T-helper 1 cell treated with Interleukin-12 subunit alpha and Interleukin-12 subunit beta and Interleukin-4 antibody, amounts not matched to agents 30 μg/mL and 1 μg/mL, for 36 hours (primary cell): ENCODE results near the gene CFAP77.

Source experiments
- H3K27ac Mint-ChIP-seq: one replicate; pipeline ENCODE4 v1.8.0; 2021; ENCODE audit warnings: mild to moderate bottlenecking, mixed read lengths
- H3K27me3 Mint-ChIP-seq: one replicate; pipeline ENCODE4 v1.8.0; 2021; ENCODE audit warnings: low read depth, mixed read lengths
- H3K36me3 Mint-ChIP-seq: one replicate; pipeline ENCODE4 v1.8.0; 2021; ENCODE audit warnings: low read depth, mixed read lengths
- H3K4me1 Mint-ChIP-seq: one replicate; pipeline ENCODE4 v1.8.0; 2021; ENCODE audit warnings: low read depth, mixed read lengths
- H3K4me3 Mint-ChIP-seq: one replicate; pipeline ENCODE4 v1.8.0; 2021; ENCODE audit warnings: mild to moderate bottlenecking, moderate library complexity, mixed read lengths
- H3K9me3 Mint-ChIP-seq: one replicate; pipeline ENCODE4 v1.8.0; 2021; ENCODE audit warnings: mixed read lengths

CFAP77 gene

DNA sequence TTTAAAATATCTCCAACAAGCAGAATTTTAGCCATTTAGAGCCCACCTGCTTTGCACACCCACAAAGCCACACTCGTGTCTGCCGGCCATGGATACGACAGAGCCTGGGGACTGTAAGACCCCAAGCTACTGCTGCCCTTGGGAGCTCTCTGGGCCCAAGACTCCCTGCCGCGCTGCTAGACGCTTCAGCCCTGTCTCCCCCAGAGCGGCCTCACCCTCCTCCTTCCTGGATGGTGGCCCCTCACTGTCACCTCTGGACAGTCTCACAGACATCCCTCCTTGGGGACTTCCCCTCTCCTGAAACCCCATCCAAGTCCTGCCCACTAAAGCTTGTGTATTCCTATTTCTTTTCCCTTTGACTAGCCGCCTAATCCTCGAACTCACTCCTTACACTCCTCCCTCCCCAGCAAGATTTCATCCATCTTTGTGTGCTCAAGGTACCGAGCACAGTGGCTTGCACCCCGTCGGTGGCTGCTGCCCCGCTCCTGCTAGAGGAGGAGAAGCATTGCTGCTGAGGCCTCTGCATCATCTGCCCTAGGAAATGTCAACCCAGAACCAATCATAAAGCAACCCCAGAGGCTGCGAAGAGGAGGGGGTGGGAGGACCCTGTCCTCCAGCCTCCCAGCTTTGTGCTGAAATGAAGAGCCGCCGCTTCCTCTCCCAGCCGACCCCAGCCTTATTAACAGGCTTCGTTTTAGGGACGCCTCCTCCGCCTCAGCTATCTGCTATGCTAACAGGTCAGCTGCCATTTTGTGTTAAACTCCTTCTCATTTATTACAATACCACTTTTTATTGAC, 71.2 kb downstream of the CFAP77 start:
- peaks cover 48% of the 10 kb centered on the region for H3K27me3 Mint-ChIP-seq
- H3K4me1 Mint-ChIP-seq, result peaks cover 4% of the 10 kb centered on the region
- no peak overlapping the region for H3K27ac Mint-ChIP-seq
- H3K4me3 Mint-ChIP-seq, result no peak overlapping the region
- H3K9me3 Mint-ChIP-seq, result no peaks in the 10 kb centered on the region
- H3K36me3 Mint-ChIP-seq, result no peaks in the 10 kb centered on the region

- peaks cover 48% of the 10 kb centered on the region for H3K27me3 Mint-ChIP-seq
Measured at GRCh38 chr9:132482196-132482813, 72.3 kb downstream of the CFAP77 start.

DNA sequence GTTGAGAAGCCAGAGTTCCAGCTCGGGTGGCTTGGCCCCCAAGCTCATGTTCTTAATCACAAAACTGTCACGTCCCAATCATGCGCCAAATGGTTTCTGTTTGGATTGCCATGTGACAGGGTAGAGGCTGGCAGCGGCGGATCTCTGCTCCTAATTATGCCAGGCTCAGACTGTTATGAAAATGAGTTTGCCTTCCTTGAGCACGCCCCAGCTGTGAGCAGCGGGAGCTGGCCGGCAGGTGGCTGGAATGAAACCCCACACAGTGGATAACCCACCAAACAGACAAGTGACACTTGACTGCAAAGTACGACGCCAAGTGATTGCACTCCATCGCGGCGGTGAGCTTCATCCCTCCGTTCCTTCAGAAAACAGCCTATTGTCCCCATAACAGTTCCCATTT, 75.4 kb downstream of the CFAP77 start:
- Mint-ChIP-seq H3K36me3 (no peaks in the 10 kb centered on the region), H3K4me3 (no peak overlapping the region), H3K9me3 (no peaks in the 10 kb centered on the region), H3K27me3 (peaks cover 62% of the 10 kb centered on the region), H3K4me1 (peaks cover 17% of the 10 kb centered on the region), H3K27ac (no peak overlapping the region)

More at GRCh38 chr9:132482196-132482813, 72.3 kb downstream of the CFAP77 start:
- Mint-ChIP-seq H3K9me3 (no peaks in the 10 kb centered on the region), H3K27ac (no peak overlapping the region), H3K4me1 (peaks cover 10% of the 10 kb centered on the region), H3K4me3 (no peak overlapping the region), H3K36me3 (no peaks in the 10 kb centered on the region)

- no peaks in the 10 kb centered on the region for H3K36me3 Mint-ChIP-seq
Measured at GRCh38 chr9:132486706-132487350, 76.8 kb downstream of the CFAP77 start.

GRCh38 chr9:132487351-132487791, 77.4 kb downstream of the CFAP77 start:
- Mint-ChIP-seq H3K4me3 (peak overlapping the region; percentile 73), H3K36me3 (no peaks in the 10 kb centered on the region), H3K9me3 (no peaks in the 10 kb centered on the region), H3K27me3 (peaks cover 60% of the 10 kb centered on the region), H3K4me1 (peaks cover 14% of the 10 kb centered on the region), H3K27ac (peak overlapping the region; percentile 89)

More at GRCh38 chr9:132486706-132487350, 76.8 kb downstream of the CFAP77 start:
- Mint-ChIP-seq H3K9me3 (no peaks in the 10 kb centered on the region), H3K27ac (peak overlapping the region; percentile 89), H3K4me1 (peaks cover 17% of the 10 kb centered on the region), H3K4me3 (peak overlapping the region; percentile 73), H3K27me3 (peaks cover 64% of the 10 kb centered on the region)

DNA sequence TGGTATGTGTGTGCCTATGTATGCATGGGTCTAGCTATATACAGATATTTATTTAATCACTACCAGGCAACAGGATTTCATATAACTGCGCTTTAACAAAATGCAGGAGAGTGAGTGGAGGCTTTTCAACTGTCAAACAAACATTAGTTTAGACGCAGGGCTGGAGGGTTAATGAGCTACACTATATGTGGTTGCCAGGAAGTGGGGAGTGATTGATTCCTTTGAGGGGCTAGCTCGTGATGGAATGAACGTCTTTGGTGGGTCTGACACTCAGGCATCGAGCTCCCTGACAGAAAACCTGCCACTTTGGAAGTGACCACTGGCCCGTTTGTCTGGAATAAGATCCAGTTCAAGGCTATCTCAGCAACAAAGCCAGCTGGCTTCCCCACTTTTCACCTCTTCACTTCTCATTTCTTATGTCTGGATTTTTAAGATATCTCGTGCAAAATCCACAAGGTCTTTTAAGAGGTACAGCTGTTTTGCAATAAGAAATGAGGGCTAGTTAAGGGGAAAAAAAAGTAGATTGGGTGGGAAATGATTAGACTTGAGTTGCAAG, 78.0 kb downstream of the CFAP77 start:
- Mint-ChIP-seq H3K27ac (peak overlapping the region; percentile 89), H3K36me3 (no peaks in the 10 kb centered on the region), H3K27me3 (peaks cover 58% of the 10 kb centered on the region), H3K4me3 (peak overlapping the region; percentile 27), H3K4me1 (peaks cover 14% of the 10 kb centered on the region), H3K9me3 (no peaks in the 10 kb centered on the region)

DNA sequence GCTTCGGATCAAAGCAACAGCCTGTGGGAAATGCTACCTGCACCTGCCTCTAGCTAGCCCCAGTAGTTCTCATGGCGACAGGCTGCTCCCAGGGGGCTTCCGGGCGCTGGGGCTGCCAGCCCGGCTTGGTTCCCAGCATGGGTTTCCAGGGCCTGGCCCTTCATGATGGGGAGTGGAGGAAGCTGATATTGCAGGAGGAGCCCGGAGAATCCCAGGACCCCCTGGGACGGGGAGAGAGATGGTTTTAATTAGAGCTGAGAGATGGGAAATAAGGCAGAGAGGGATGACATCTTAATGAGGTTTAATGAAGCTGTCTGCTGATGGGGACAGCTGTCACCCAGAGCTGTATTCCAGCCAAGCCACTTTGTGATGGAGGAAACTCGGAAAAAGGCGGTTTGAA, 78.6 kb downstream of the CFAP77 start:
- Mint-ChIP-seq H3K36me3 (no peaks in the 10 kb centered on the region), H3K9me3 (no peaks in the 10 kb centered on the region), H3K27ac (no peak overlapping the region), H3K4me1 (peaks cover 14% of the 10 kb centered on the region), H3K27me3 (peaks cover 52% of the 10 kb centered on the region), H3K4me3 (no peak overlapping the region)

GRCh38 chr9:132489536-132489935, 79.5 kb downstream of the CFAP77 start:
- Mint-ChIP-seq H3K27ac (no peak overlapping the region), H3K36me3 (no peaks in the 10 kb centered on the region), H3K27me3 (peaks cover 44% of the 10 kb centered on the region), H3K9me3 (no peaks in the 10 kb centered on the region), H3K4me3 (no peak overlapping the region), H3K4me1 (peaks cover 14% of the 10 kb centered on the region)

DNA sequence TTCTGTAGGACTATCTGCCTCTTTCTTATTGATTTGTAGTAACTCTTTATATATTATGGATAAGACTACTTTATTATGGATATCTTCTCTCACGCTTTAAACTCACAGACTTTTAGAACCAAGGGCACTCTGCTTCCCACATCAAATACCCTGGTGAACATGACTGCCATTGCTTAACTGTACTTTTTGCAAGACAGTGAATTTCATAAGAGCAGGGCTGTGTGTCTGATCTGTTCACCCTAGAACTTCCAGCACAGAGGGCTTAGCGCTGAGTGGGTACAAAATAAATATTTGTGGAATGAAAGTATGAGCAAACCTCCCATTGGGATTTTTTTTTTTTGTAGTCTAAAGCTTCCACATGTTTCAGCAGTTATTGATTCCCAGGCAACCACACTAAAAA, 84.8 kb downstream of the CFAP77 start:
- H3K9me3 Mint-ChIP-seq, result no peaks in the 10 kb centered on the region
- no peaks in the 10 kb centered on the region for H3K36me3 Mint-ChIP-seq
- H3K27ac Mint-ChIP-seq, result no peak overlapping the region
- H3K4me3 Mint-ChIP-seq, result no peak overlapping the region
- H3K4me1 Mint-ChIP-seq, result no peaks in the 10 kb centered on the region
- H3K27me3 Mint-ChIP-seq, result peaks cover 27% of the 10 kb centered on the region

DNA sequence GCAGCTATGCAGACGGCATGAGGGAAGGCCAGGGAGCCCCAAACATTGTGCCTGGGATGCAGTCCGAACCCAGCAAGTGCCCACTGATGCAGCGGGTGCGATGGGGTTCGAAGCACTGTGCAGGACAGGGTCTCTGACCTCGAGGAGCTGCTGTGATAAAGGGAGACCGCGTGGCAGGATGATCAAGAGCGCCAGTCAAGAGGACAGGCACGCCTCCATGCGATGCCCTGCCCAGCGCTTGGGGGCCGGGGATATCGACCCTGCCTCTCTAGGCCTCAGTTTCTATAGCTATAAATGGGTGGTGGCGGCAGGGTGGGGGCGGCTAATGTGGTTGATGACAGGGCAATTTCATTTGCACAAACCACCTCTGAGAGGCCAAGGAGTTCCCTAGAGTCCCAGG, 87.7 kb downstream of the CFAP77 start:
- no peak overlapping the region for H3K27ac Mint-ChIP-seq
- no peak overlapping the region for H3K4me3 Mint-ChIP-seq
- no peaks in the 10 kb centered on the region for H3K36me3 Mint-ChIP-seq
- H3K27me3 Mint-ChIP-seq, result peaks cover 12% of the 10 kb centered on the region
- no peaks in the 10 kb centered on the region for H3K4me1 Mint-ChIP-seq
- H3K9me3 Mint-ChIP-seq, result no peaks in the 10 kb centered on the region

DNA sequence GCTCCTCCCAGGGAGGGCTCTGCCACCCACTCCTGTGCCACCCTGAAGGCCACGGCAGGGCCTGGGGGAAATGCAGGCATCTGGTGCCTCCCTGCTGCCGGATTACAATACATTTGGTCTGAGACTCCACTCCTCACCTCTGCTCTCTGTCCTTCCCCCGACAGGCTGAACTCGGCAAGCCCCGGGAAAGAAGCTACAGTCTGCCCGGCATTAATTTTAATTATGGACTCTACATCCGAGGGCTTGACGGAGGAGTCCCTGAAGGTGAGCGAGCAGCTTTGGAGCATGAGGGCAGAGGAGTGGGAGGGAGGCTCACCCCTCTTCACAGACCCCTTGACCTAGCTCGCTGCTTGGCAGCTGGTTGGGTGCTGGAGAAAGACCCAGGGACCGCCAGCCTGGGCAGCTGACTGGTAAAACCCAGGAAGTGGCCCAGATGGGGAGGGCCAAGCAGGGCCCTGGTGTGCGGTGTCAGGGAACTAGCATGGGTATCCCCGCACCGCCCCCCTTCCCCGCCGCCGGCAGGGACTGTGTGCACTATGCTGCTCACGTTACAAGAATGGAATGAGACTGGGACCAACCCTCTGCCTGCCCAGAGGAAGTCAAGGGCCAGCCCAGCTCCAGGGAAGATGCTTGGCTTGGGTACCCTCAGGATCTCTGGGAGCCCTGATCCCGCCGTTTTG, 88.7 kb downstream of the CFAP77 start:
- peaks cover 13% of the 10 kb centered on the region for H3K27me3 Mint-ChIP-seq
- no peak overlapping the region for H3K4me3 Mint-ChIP-seq
- H3K4me1 Mint-ChIP-seq, result no peaks in the 10 kb centered on the region
- no peak overlapping the region for H3K27ac Mint-ChIP-seq
- no peaks in the 10 kb centered on the region for H3K36me3 Mint-ChIP-seq
- H3K9me3 Mint-ChIP-seq, result no peaks in the 10 kb centered on the region

DNA sequence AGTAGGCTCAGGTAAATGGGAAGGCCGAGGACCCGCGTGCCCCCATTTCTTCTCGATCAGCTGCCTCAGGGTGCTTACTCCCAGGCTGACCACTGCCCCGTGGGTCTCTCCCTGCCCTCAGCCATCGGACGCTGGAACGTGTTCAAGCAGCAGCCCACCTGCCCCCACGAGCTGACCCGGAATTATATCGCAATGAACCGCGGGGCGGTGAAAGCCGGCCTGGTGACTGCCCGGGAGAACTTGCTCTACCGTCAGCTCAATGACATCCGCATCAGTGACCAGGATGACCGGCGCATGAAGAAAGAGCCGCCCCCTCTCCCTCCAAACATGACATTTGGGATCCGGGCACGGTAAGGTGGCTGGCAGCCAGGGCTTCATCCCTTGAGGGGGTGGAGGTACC, 89.2 kb downstream of the CFAP77 start:
- Mint-ChIP-seq H3K4me3 (no peak overlapping the region), H3K36me3 (no peaks in the 10 kb centered on the region), H3K27me3 (peaks cover 19% of the 10 kb centered on the region), H3K4me1 (no peaks in the 10 kb centered on the region), H3K27ac (no peak overlapping the region), H3K9me3 (no peaks in the 10 kb centered on the region)

DNA sequence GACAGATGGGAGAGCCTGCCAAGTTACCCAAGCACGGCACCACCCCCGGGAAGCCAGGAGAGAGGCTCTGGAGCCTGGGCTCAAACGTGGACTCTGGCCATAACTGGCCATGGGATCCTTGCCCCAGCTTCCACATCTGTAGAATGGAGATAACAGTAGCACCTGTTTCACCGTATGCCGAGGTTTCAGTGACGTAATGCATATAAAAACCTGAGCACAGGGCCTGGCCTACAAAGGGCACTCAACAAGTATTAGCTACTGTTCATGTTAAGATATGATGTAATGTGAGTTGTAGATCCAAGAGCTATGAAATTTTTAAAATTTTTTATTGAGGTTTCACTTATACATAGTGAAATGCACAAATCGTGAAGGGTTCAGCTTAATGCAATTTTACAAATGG, 90.2 kb downstream of the CFAP77 start:
- Mint-ChIP-seq H3K36me3 (no peaks in the 10 kb centered on the region), H3K4me3 (no peak overlapping the region), H3K27ac (no peak overlapping the region), H3K4me1 (no peaks in the 10 kb centered on the region), H3K27me3 (peaks cover 20% of the 10 kb centered on the region), H3K9me3 (no peaks in the 10 kb centered on the region)

GRCh38 chr9:132502480-132502879, 92.5 kb downstream of the CFAP77 start:
- Mint-ChIP-seq H3K9me3 (no peaks in the 10 kb centered on the region), H3K4me3 (no peak overlapping the region), H3K27me3 (peaks cover 17% of the 10 kb centered on the region), H3K27ac (no peak overlapping the region), H3K4me1 (peaks cover 6% of the 10 kb centered on the region), H3K36me3 (no peaks in the 10 kb centered on the region)
